CD4-positive, alpha-beta T cell treated with Interferon alpha-2 for 1 hour (primary cell): ENCODE results near the gene ZNF235.
"Not testable (repeated sequence)": the region's sequence is repeated elsewhere in the genome, so short reads cannot be mapped to it uniquely, and the experiment has no call there.

ENCODE experiments used
- DNase-seq, 2 donors: peaks; one replicate each; pipeline ENCODE4 v3.0.0-alpha.2; 2020 to 2022

The ZNF235 gene

DNA sequence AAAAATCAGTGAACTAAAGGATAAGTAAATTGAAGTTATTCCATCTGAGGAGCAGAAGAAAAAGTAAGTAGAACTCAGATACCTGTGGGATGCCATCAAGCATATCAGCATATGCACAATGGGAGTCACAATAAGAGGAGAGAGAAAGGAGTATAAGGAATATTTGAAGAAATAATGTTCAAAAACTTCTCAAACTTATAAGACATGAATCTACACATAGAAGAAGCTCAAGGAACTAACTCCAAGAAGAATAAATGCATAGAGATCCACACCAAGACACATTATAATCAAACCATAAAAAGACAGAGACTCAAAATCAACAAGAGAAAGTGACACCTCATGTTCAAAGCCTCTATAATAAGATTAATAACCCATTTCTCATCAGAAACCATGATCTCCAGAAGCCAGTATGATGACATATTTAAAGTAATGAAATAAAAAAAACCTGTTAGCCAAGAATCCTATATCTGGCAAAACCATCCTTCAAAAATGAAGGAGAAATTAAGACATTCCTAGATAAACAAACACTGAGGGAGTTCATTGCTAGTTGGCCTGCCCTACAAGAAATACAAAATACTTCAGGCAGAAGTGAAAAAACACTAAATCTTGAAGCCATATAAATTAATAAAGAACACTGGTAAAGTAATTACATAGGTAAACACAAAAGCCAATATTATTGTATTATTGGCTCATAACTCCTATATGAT lies 49.0 kb downstream of the ZNF235 start:
- no peak for DNase-seq

- DNase-seq: no peak
These were observed 50.3 kb downstream of the ZNF235 start for GRCh38 chr19:44254496-44254895.

DNA sequence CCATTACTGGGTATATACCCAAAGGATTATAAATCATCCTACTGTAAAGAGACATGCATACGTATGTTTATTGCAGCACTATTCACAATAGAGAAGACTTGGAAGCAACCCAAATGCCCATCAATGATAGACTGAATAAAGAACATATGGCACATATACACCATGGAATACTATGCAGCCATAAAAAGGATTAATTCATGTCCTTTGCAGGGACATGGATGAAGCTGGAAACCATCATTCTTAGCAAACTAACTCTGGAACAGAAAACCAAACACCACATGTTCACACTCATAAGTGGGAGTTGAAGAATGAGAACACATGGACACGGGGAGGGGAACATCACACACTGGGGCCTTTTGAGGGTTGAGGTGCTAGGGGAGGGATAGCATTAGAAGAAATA lies 51.4 kb downstream of the ZNF235 start:
- DNase-seq: not testable (repeated sequence)

- DNase-seq: not testable (repeated sequence)
These were observed 52.5 kb downstream of the ZNF235 start for GRCh38 chr19:44252332-44252731.

DNA sequence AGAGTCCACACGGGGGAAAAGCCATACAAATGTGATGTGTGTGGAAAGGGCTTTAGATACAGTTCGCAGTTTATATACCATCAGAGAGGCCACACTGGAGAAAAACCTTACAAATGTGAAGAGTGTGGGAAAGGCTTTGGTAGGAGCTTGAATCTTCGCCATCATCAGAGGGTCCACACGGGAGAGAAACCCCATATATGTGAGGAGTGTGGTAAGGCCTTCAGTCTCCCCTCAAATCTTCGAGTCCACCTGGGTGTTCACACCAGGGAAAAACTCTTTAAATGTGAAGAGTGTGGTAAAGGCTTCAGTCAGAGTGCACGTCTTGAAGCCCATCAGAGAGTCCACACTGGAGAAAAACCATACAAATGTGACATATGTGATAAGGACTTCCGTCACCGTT lies 68.4 kb downstream of the ZNF235 start:
- no peak for DNase-seq
